Measurements from ENCODE around the gene CNTN5. TPM values are rescaled to one million over a fixed set of nuclear protein-coding genes. Genes with fewer than 3 reads are reported as not detected.

Gene CNTN5
- total RNA-seq, 1 donor from 2014 or later = not detected

GRCh38 chr11:100182927-100183326, 1162.2 kb downstream of the CNTN5 start:
- intact Hi-C loops (cut with micrococcal nuclease) = no loop called here
- Mint-ChIP-seq H3K27ac (no peak overlapping the region), H3K27me3 (no peaks in the 10 kb centered on the region), H3K4me1 (no peaks in the 10 kb centered on the region), H3K9me3 (peaks cover 12% of the 10 kb centered on the region), H3K36me3 (ENCODE audit: low read depth) (no peaks in the 10 kb centered on the region), H3K4me3 (no peak overlapping the region)
- no peak for TF ChIP-seq CTCF (IDR thresholded peaks at IDR 0.05)
- ATAC-seq (ENCODE audit: low read depth) (no peak), DNase-seq (no peak)
- CTCF ChIA-PET = no interaction called here
- POLR2A ChIA-PET = no interaction called here

DNA sequence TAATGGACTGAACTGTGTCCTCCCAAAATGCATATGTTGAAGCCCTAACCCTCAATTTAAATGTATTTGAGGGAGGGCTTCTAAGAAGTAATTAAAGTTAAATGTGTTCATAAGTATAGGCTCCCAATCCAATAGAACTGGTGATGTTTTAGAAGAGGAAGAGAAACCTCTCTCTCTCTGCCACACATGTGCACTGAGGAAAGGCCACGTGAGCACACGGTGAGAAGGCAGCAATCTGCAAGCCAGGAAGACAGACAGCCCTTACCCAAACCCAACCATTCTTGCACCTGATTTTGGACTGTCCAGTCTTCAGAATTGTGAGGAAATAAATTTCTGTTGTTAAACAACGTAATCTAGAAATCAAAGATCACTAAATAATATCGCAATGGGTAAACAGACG, 1164.8 kb downstream of the CNTN5 start:
- Mint-ChIP-seq H3K9me3 (peaks cover 13% of the 10 kb centered on the region), H3K36me3 (ENCODE audit: low read depth) (no peaks in the 10 kb centered on the region), H3K4me1 (no peaks in the 10 kb centered on the region), H3K27me3 (no peaks in the 10 kb centered on the region), H3K4me3 (no peak overlapping the region), H3K27ac (no peak overlapping the region)
- intact Hi-C loops (cut with micrococcal nuclease) = no loop called here
- ATAC-seq (ENCODE audit: low read depth) (no peak), DNase-seq (no peak)
- ChIA-PET CTCF (no interaction called here), POLR2A (no interaction called here)
- no peak for TF ChIP-seq CTCF (IDR thresholded peaks at IDR 0.05)

DNA sequence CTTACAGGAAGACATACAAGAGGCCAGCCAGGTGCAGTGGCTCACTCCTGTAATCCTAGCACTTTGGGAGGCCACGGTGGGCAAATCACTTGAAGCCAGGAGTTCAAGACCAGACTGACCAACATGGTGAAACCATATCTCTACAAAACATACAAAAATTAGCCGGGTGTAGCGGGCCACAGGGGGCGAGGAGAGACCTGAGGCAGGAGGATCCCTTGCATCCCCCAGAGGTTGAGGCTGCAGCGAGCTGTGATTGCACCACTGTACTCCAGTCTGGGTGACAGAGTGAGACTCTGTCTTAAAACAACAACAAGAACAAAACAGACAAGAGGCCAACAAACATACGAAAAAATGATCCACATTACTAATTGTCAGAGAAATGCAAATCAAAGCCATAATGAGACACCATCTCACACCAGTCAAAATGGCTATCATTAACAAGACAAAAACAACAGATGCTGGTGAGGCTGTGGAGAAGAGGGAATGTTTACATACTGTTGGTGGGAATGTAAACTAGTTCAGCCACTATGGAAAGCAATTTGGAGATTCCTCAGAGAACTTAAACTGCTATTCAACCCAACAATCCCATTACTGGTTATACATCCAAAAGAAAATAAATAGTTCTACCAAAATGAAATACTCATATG, 1167.5 kb downstream of the CNTN5 start:
- Mint-ChIP-seq H3K4me3 (no peak overlapping the region), H3K36me3 (ENCODE audit: low read depth) (no peaks in the 10 kb centered on the region), H3K27me3 (no peaks in the 10 kb centered on the region), H3K9me3 (peaks cover 7% of the 10 kb centered on the region), H3K4me1 (no peaks in the 10 kb centered on the region), H3K27ac (no peak overlapping the region)
- ATAC-seq (ENCODE audit: low read depth) = no peak
- CTCF ChIA-PET = no interaction called here
- no peak for TF ChIP-seq CTCF (IDR thresholded peaks at IDR 0.05)
- POLR2A ChIA-PET = no interaction called here
- DNase-seq = no peak
- intact Hi-C loops (cut with micrococcal nuclease) = no loop called here

DNA sequence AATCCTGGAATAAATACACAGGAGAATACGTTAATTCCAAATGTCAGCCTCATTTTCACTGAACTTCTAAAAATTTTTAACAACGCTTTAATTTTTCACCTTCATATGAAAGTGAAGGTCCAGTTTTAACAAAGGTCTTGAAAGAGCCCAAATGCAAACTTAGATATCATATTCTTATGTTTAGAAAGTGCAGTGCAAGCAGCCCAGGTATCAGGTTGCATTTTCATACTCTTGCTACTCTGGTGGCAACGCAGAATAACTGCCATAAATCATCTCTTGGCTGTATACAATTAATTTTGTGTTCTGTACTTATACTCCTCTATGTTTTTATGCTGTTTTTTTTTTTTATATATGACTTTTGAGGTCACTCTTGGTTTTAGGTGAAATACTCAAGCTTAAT, 1169.6 kb downstream of the CNTN5 start:
- no peak overlapping the region for H3K27ac Mint-ChIP-seq
- TF ChIP-seq CTCF (IDR thresholded peaks at IDR 0.05) = no peak
- H3K36me3 Mint-ChIP-seq (ENCODE audit: low read depth) = no peaks in the 10 kb centered on the region
- no peak for ATAC-seq (ENCODE audit: low read depth)
- intact Hi-C loops (cut with micrococcal nuclease) = no loop called here
- ChIA-PET POLR2A (no interaction called here), CTCF (no interaction called here)
- H3K9me3 Mint-ChIP-seq = peaks cover 2% of the 10 kb centered on the region
- no peak for DNase-seq
- H3K4me3 Mint-ChIP-seq = no peak overlapping the region
- H3K27me3 Mint-ChIP-seq = no peaks in the 10 kb centered on the region
- no peaks in the 10 kb centered on the region for H3K4me1 Mint-ChIP-seq

- ATAC-seq (ENCODE audit: low read depth) (no peak), DNase-seq (no peak)
- no peaks in the 10 kb centered on the region for H3K36me3 Mint-ChIP-seq (ENCODE audit: low read depth)
- H3K4me3 Mint-ChIP-seq = no peak overlapping the region
- H3K9me3 Mint-ChIP-seq = peaks cover 5% of the 10 kb centered on the region
- POLR2A ChIA-PET = no interaction called here
- intact Hi-C loops (cut with micrococcal nuclease) = no loop called here
- no peaks in the 10 kb centered on the region for H3K27me3 Mint-ChIP-seq
- no peak for TF ChIP-seq CTCF (IDR thresholded peaks at IDR 0.05)
- no peaks in the 10 kb centered on the region for H3K4me1 Mint-ChIP-seq
- CTCF ChIA-PET = no interaction called here
- H3K27ac Mint-ChIP-seq = no peak overlapping the region
These were observed 1171.4 kb downstream of the CNTN5 start for GRCh38 chr11:100192181-100192580.

All from activated B cell treated with CpG ODN at 0.5 μM for 24 hours (primary cell).